Measurements from ENCODE around the gene GCSAM. TPM values are rescaled to one million over a fixed set of nuclear protein-coding genes. Genes with fewer than 3 reads are reported as not detected.

Gene GCSAM
- total RNA-seq, 1 experiment from 2014 or later = not detected

DNA sequence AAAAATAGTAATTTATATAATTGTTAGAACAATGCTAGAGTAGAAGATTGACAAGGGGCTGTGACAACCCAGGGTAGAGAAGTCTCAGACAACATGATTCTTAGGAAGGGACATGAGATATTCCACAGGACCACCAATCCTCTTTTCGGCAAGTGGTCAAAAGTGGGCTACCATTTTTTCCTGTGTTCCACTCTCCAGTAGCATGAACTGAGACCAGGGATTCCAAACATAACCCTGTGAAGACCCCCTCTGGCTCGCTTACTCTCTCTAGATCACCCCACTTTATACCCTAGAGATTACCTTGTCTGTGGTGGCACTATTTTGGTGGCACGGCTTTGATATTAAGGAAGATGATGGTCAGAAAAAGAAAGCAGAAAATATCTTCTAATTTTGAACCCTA, 960 bp downstream of the GCSAM start:
- no peak overlapping the region for H2BK5ac ChIP-seq (ENCODE audit: insufficient read length, low read length)
- no peak overlapping the region for H4K91ac ChIP-seq (ENCODE audit: insufficient read length, low read depth, low read length)
- H3K9ac ChIP-seq (ENCODE audit: extremely low read depth, insufficient read length, low read length) = no peak overlapping the region
- no peak overlapping the region for H2BK20ac ChIP-seq (ENCODE audit: low read depth, low read length, poor library complexity, severe bottlenecking)
- no peak overlapping the region for H3T11ph ChIP-seq (ENCODE audit: low read length)
- no peak overlapping the region for H3K56ac ChIP-seq (ENCODE audit: insufficient read length, low read depth, low read length)
- H2AFZ ChIP-seq (ENCODE audit: low read length) = no peak overlapping the region
- no peaks in the 10 kb centered on the region for H3K79me2 ChIP-seq (ENCODE audit: insufficient read depth, low read length)
- H4K20me1 ChIP-seq (ENCODE audit: control insufficient read depth, insufficient read depth, insufficient read length) = no peaks in the 10 kb centered on the region
- H3K23me2 ChIP-seq (ENCODE audit: insufficient read length, low read depth, low read length, poor library complexity, severe bottlenecking) = no peaks in the 10 kb centered on the region
- peaks cover 31 to 50% of the 10 kb centered on the region in 2 experiments for H3K4me1 Mint-ChIP-seq
- no peak overlapping the region for H3K4me3 Mint-ChIP-seq
- H3K27ac ChIP-seq (ENCODE audit: insufficient read length, low read depth, low read length) = no peak overlapping the region
- H3K9me3 ChIP-seq (ENCODE audit: control insufficient read depth, low read depth, low read length) = no peaks in the 10 kb centered on the region
- no peak overlapping the region for H3K18ac ChIP-seq (ENCODE audit: insufficient read length, low read depth, low read length)
- WGBS (ENCODE audit: extremely low coverage, insufficient read length, low lambda C conversion rate) = no CpG with 5 or more reads among the region's 3 CpGs
- no peaks in the 10 kb centered on the region for H3K27me3 ChIP-seq (ENCODE audit: insufficient read depth, low read length)
- no peak overlapping the region for H2AK5ac ChIP-seq (ENCODE audit: insufficient read length, low read length)
- H3K27ac Mint-ChIP-seq = no peak overlapping the region
- no peak for DNase-seq
- H3K4ac ChIP-seq (ENCODE audit: low read depth, low read length) = no peak overlapping the region
- H3K27me3 Mint-ChIP-seq (ENCODE audit: low read depth) = no peaks in the 10 kb centered on the region
- TF ChIP-seq, protein P1, sequence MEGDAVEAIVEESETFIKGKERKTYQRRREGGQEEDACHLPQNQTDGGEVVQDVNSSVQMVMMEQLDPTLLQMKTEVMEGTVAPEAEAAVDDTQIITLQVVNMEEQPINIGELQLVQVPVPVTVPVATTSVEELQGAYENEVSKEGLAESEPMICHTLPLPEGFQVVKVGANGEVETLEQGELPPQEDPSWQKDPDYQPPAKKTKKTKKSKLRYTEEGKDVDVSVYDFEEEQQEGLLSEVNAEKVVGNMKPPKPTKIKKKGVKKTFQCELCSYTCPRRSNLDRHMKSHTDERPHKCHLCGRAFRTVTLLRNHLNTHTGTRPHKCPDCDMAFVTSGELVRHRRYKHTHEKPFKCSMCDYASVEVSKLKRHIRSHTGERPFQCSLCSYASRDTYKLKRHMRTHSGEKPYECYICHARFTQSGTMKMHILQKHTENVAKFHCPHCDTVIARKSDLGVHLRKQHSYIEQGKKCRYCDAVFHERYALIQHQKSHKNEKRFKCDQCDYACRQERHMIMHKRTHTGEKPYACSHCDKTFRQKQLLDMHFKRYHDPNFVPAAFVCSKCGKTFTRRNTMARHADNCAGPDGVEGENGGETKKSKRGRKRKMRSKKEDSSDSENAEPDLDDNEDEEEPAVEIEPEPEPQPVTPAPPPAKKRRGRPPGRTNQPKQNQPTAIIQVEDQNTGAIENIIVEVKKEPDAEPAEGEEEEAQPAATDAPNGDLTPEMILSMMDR (conservative IDR thresholded peaks at IDR 0.05) = no peak
- no peaks in the 10 kb centered on the region for H3K9me3 Mint-ChIP-seq
- no peak overlapping the region for H4K5ac ChIP-seq (ENCODE audit: insufficient read length, low read depth, low read length)
- H3K23ac ChIP-seq (ENCODE audit: insufficient read length, low read depth, low read length) = no peak overlapping the region
- peaks cover 9% of the 10 kb centered on the region; the same call in 1 of the 2 replicates for H3K4me1 ChIP-seq (ENCODE audit: insufficient read depth, low read length)
- no peak overlapping the region for H2BK15ac ChIP-seq (ENCODE audit: low read depth, low read length)
- no peak overlapping the region for H2BK120ac ChIP-seq (ENCODE audit: low read depth, low read length, poor library complexity, severe bottlenecking)
- no peak overlapping the region for H2BK12ac ChIP-seq (ENCODE audit: insufficient read length, low read depth, low read length)
- H3K4me2 ChIP-seq (ENCODE audit: insufficient read depth, insufficient read length, low read length) = no peak overlapping the region
- H3K36me3 Mint-ChIP-seq (ENCODE audit: insufficient read depth in 1 of 3, low read depth in 3 of 3) = no peaks in the 10 kb centered on the region; a peak in 1 of 7 replicates
- no peak overlapping the region for H4K8ac ChIP-seq (replicated peaks; ENCODE audit: insufficient read length, low read depth, low read length)
- no peak overlapping the region for H3K14ac ChIP-seq (ENCODE audit: insufficient read depth, low read length)
- no peaks in the 10 kb centered on the region for H3K79me1 ChIP-seq (ENCODE audit: insufficient read depth, low read depth, low read length, poor library complexity, severe bottlenecking)
